Measurements from ENCODE around the gene PFDN5. TPM values are rescaled to one million over a fixed set of nuclear protein-coding genes. Genes with fewer than 3 reads are reported as not detected.

Gene PFDN5
- total RNA-seq, 1 donor from 2014 or later: 379 TPM

- DNase-seq (ENCODE audit: low spot score, unreplicated experiment): no peak
- Mint-ChIP-seq H3K4me3 (ENCODE audit: low read depth) (peak overlapping the region; percentile 62), H3K9me3 (ENCODE audit: low read depth) (no peaks in the 10 kb centered on the region), H3K27ac (no peak overlapping the region), H3K4me1 (ENCODE audit: low read depth) (peaks cover 2% of the 10 kb centered on the region), H3K36me3 (ENCODE audit: insufficient read depth) (no peaks in the 10 kb centered on the region), H3K27me3 (peaks cover 33% of the 10 kb centered on the region)
- TF ChIP-seq CTCF (IDR thresholded peaks at IDR 0.05; ENCODE audit: unreplicated experiment): no peak
These were observed 48.6 kb downstream of the PFDN5 start for GRCh38 chr12:53343969-53344368.

DNA sequence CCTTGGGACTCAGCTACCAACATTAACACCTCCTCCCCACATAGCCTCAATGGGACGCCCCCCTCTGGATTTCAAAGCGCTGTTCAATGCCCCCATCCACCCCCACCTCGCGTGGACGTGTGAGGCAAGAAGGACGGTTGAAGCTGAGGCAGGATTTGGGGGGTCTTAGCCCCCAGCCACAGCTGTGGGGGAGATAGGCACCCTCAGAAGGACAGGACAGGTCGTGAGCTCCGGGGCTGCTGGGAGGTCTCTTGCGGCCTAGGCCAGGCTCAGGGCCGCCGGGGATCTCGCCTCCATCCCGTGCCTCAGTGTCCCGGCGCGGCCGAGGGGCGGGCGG, 49.1 kb downstream of the PFDN5 start:
- Mint-ChIP-seq H3K27me3 (peaks cover 33% of the 10 kb centered on the region), H3K4me3 (ENCODE audit: low read depth) (peak overlapping the region; percentile 62), H3K9me3 (ENCODE audit: low read depth) (no peaks in the 10 kb centered on the region), H3K36me3 (ENCODE audit: insufficient read depth) (no peaks in the 10 kb centered on the region), H3K27ac (peak overlapping the region; percentile 52), H3K4me1 (ENCODE audit: low read depth) (peaks cover 2% of the 10 kb centered on the region)
- no peak for DNase-seq (ENCODE audit: low spot score, unreplicated experiment)
- no peak for TF ChIP-seq CTCF (IDR thresholded peaks at IDR 0.05; ENCODE audit: unreplicated experiment)

- H3K9me3 Mint-ChIP-seq (ENCODE audit: low read depth): no peaks in the 10 kb centered on the region
These were observed 49.6 kb downstream of the PFDN5 start for GRCh38 chr12:53344824-53345485.

DNA sequence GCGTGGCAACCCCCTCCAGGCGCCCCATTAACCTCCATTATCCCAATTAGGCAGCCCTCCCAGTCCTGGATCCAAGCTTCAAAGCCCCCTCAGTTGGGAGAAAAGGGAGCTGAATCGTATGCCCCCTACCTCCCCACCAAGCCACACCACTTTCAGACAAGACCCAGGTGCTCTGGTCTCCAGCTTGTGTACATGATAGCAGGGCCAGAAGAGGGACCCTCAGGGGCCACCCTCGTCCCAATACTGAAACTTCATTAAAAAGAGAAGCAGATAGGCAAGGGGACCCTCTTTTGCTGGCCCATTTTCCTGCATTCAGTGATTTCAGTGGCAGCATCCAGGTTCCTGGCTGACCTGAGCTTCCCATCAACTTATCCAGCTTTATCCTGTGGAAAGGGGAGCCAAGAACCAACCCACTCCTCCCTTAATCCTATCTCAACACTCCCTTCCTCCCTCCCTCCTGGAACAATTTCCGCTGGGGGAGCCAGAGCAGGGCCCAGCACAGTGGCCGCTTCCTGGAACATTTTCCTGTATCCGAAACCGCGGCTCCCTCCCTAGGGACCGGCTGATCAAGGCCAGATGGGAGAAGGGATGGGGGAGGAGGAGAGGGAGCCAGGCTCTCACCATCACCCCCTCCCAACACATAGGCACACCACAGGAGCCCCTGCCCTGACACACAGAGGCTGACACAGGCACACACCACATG, 50.3 kb downstream of the PFDN5 start:
- no peaks in the 10 kb centered on the region for H3K9me3 Mint-ChIP-seq (ENCODE audit: low read depth)
- H3K4me3 Mint-ChIP-seq (ENCODE audit: low read depth): peak overlapping the region; percentile 95
- H3K27ac Mint-ChIP-seq: peak overlapping the region; percentile 16
- no peak for TF ChIP-seq CTCF (IDR thresholded peaks at IDR 0.05; ENCODE audit: unreplicated experiment)
- no peak for DNase-seq (ENCODE audit: low spot score, unreplicated experiment)
- no peaks in the 10 kb centered on the region for H3K36me3 Mint-ChIP-seq (ENCODE audit: insufficient read depth)
- H3K4me1 Mint-ChIP-seq (ENCODE audit: low read depth): peaks cover 2% of the 10 kb centered on the region
- peaks cover 24% of the 10 kb centered on the region for H3K27me3 Mint-ChIP-seq

More at GRCh38 chr12:53344824-53345485, 49.6 kb downstream of the PFDN5 start:
- peak; percentile 65 for TF ChIP-seq CTCF (IDR thresholded peaks at IDR 0.05; ENCODE audit: unreplicated experiment)
- H3K27me3 Mint-ChIP-seq: peaks cover 30% of the 10 kb centered on the region
- peak overlapping the region; percentile 95 for H3K4me3 Mint-ChIP-seq (ENCODE audit: low read depth)
- DNase-seq (ENCODE audit: low spot score, unreplicated experiment): peak; percentile 68
- H3K4me1 Mint-ChIP-seq (ENCODE audit: low read depth): peaks cover 2% of the 10 kb centered on the region
- peak overlapping the region; percentile 76 for H3K27ac Mint-ChIP-seq
- H3K36me3 Mint-ChIP-seq (ENCODE audit: insufficient read depth): no peaks in the 10 kb centered on the region

- H3K4me1 Mint-ChIP-seq (ENCODE audit: low read depth): peaks cover 2% of the 10 kb centered on the region
- no peak overlapping the region for H3K27ac Mint-ChIP-seq
- no peak for TF ChIP-seq CTCF (IDR thresholded peaks at IDR 0.05; ENCODE audit: unreplicated experiment)
- peaks cover 17% of the 10 kb centered on the region for H3K27me3 Mint-ChIP-seq
- DNase-seq (ENCODE audit: low spot score, unreplicated experiment): no peak
- H3K36me3 Mint-ChIP-seq (ENCODE audit: insufficient read depth): no peaks in the 10 kb centered on the region
- H3K9me3 Mint-ChIP-seq (ENCODE audit: low read depth): no peaks in the 10 kb centered on the region
- H3K4me3 Mint-ChIP-seq (ENCODE audit: low read depth): no peak overlapping the region
These were observed 51.1 kb downstream of the PFDN5 start for GRCh38 chr12:53346491-53346890.
